Smooth muscle cell (in vitro differentiated cells): Measurements from ENCODE around the gene TMEM200C. TPM values are rescaled to one million over a fixed set of nuclear protein-coding genes. Genes with fewer than 3 reads are reported as not detected.
A peak's percentile ranks its signal among the peaks of the same experiment; 100 is the strongest.

Source experiments
- DNase-seq: peaks from one replicate; lab custom pipeline; 2025; ENCODE audit not compliant: unreplicated experiment; lab: John Stamatoyannopoulos, UW
- H2AFZ ChIP-seq: fragments of 200-600 bp; sonication (generic); 2 replicates; pipeline ENCODE4 v1.6.0; 2016; ENCODE audit warnings: antibody characterized with exemption, low read depth, mild to moderate bottlenecking
- H3F3A ChIP-seq: fragments of 200-600 bp; sonication (generic); 2 replicates; pipeline ENCODE4 v1.6.0; 2017; ENCODE audit warnings: antibody characterized with exemption, low read depth
- H3K27ac ChIP-seq: fragments of 200-600 bp; sonication (generic); 2 replicates; pipeline ENCODE4 v1.5.1; 2016; ENCODE audit warnings: low read depth, mild to moderate bottlenecking
- H3K27me3 ChIP-seq: fragments of 200-600 bp; sonication (generic); 2 replicates; pipeline ENCODE4 v1.6.1; 2016; ENCODE audit warnings: low read depth, mild to moderate bottlenecking
- H3K36me3 ChIP-seq: fragments of 200-600 bp; sonication (generic); 2 replicates; pipeline ENCODE4 v1.5.1; 2016; ENCODE audit warnings: low read depth
- H3K4me1 ChIP-seq: fragments of 200-600 bp; sonication (generic); 2 replicates; pipeline ENCODE4 v1.5.1; 2016; ENCODE audit warnings: low read depth
- H3K4me2 ChIP-seq: fragments of 200-600 bp; sonication (generic); 2 replicates; pipeline ENCODE4 v1.6.0; 2016; ENCODE audit warnings: mild to moderate bottlenecking
- H3K4me3 ChIP-seq: fragments of 200-600 bp; sonication (generic); 2 replicates; pipeline ENCODE4 v1.5.1; 2016; ENCODE audit warnings: mild to moderate bottlenecking
- H3K79me2 ChIP-seq: fragments of 200-600 bp; sonication (generic); 2 replicates; pipeline ENCODE4 v1.6.0; 2016; ENCODE audit warnings: low read depth, mild to moderate bottlenecking
- H3K9ac ChIP-seq: fragments of 200-600 bp; sonication (generic); 2 replicates; pipeline ENCODE4 v1.6.0; 2016; ENCODE audit warnings: low read depth
- H3K9me3 ChIP-seq: fragments of 200-600 bp; sonication (generic); replicated peaks from 2 replicates; pipeline ENCODE4 v1.5.1; 2016; ENCODE audit warnings: low read depth
- H4K20me1 ChIP-seq: fragments of 200-600 bp; sonication (generic); 2 replicates; pipeline ENCODE4 v1.6.0; 2016; ENCODE audit warnings: low read depth
- CTCF ChIP-seq: fragments of 200-600 bp; sonication (generic); IDR thresholded peaks from 2 replicates; pipeline ENCODE4 v1.5.1; 2017; ENCODE audit warnings: borderline replicate concordance, mild to moderate bottlenecking, antibody characterized with exemption; ENCODE audit not compliant: insufficient read depth, poor library complexity, severe bottlenecking
- WGBS: methylation state at CpG from one replicate; pipeline ENCODE4 v1.1.7; 2016; ENCODE audit warnings: low lambda C conversion rate; 5-methylcytosine and 5-hydroxymethylcytosine counted together
- polyA plus RNA-seq: library from polyadenylated mRNA; unstranded; fragments of >200 nt; fragmentation: Nextera tagmentation; extraction: Ambion mirVana; gene quantifications from 2 replicates; pipeline ENCODE4 v1.2.1, GENCODE V29; 2016
- total RNA-seq: library from RNA; depleted of rRNA; stranded (reverse); fragments of >200 nt; gene quantifications from 2 replicates; pipeline ENCODE4 v1.2.3, GENCODE V29; 2014

Gene TMEM200C
- total and polyA plus RNA-seq, 2 experiments from 2014 or later: 0.56 to 1.2 TPM

- Histone ChIP-seq H3K79me2 (no peaks in the 10 kb centered on the region), H3K27me3 (no peaks in the 10 kb centered on the region), H2AFZ (no peak overlapping the region), H3K36me3 (no peaks in the 10 kb centered on the region), H3K4me1 (no peaks in the 10 kb centered on the region), H3K27ac (no peak overlapping the region), H4K20me1 (no peaks in the 10 kb centered on the region), H3K4me2 (no peak overlapping the region), H3F3A (no peaks in the 10 kb centered on the region), H3K4me3 (no peak overlapping the region), H3K9me3 (no peaks in the 10 kb centered on the region), H3K9ac (no peak overlapping the region)
- no peak for TF ChIP-seq CTCF
- DNase-seq: no peak
- 83% methylated on average over 7 of the region's 7 CpGs for WGBS
Measured at GRCh38 chr18:5912566-5912965, 17.2 kb upstream of the TMEM200C start.

GRCh38 chr18:5909125-5909524 lies 13.8 kb upstream of the TMEM200C start:
- no peaks in the 10 kb centered on the region for H3F3A ChIP-seq
- no peak for DNase-seq
- H2AFZ ChIP-seq: no peak overlapping the region
- no peaks in the 10 kb centered on the region for H3K79me2 ChIP-seq
- H3K4me2 ChIP-seq: peak overlapping the region; percentile 20
- 89% methylated on average over 2 of the region's 2 CpGs for WGBS
- H3K9ac ChIP-seq: no peak overlapping the region
- H3K9me3 ChIP-seq: no peaks in the 10 kb centered on the region
- H3K36me3 ChIP-seq: no peaks in the 10 kb centered on the region
- H3K4me3 ChIP-seq: no peak overlapping the region
- H3K27ac ChIP-seq: no peak overlapping the region
- no peaks in the 10 kb centered on the region for H3K4me1 ChIP-seq
- no peaks in the 10 kb centered on the region for H3K27me3 ChIP-seq
- TF ChIP-seq CTCF: no peak
- no peaks in the 10 kb centered on the region for H4K20me1 ChIP-seq

GRCh38 chr18:5903386-5903785 lies 8.1 kb upstream of the TMEM200C start:
- no peaks in the 10 kb centered on the region for H3K9me3 ChIP-seq
- no peaks in the 10 kb centered on the region for H3F3A ChIP-seq
- H3K36me3 ChIP-seq: no peaks in the 10 kb centered on the region
- no peaks in the 10 kb centered on the region for H3K4me1 ChIP-seq
- no peaks in the 10 kb centered on the region for H3K79me2 ChIP-seq
- no peak overlapping the region for H3K4me3 ChIP-seq
- TF ChIP-seq CTCF: no peak
- H3K9ac ChIP-seq: no peak overlapping the region
- no peak for DNase-seq
- H3K4me2 ChIP-seq: no peak overlapping the region
- peaks cover 14% of the 10 kb centered on the region for H3K27me3 ChIP-seq
- H4K20me1 ChIP-seq: no peaks in the 10 kb centered on the region
- WGBS: 65% methylated on average over 10 of the region's 10 CpGs
- H3K27ac ChIP-seq: no peak overlapping the region
- no peak overlapping the region for H2AFZ ChIP-seq

- Histone ChIP-seq H3K4me3 (no peak overlapping the region), H3K9ac (no peak overlapping the region), H3K27ac (no peak overlapping the region), H3K4me1 (no peaks in the 10 kb centered on the region), H3K79me2 (no peaks in the 10 kb centered on the region), H4K20me1 (no peaks in the 10 kb centered on the region), H3K27me3 (peaks cover 40% of the 10 kb centered on the region), H3K9me3 (no peaks in the 10 kb centered on the region), H3K4me2 (no peak overlapping the region), H3K36me3 (no peaks in the 10 kb centered on the region), H3F3A (no peaks in the 10 kb centered on the region), H2AFZ (no peak overlapping the region)
- no peak for TF ChIP-seq CTCF
- 35% methylated on average over 6 of the region's 6 CpGs for WGBS
- no peak for DNase-seq
Measured at GRCh38 chr18:5900262-5900661, 4.9 kb upstream of the TMEM200C start.
